Stomach (tissue), 9 donors: ENCODE results near the gene GALK2. TPM values are rescaled to one million over a fixed set of nuclear protein-coding genes. Genes with fewer than 3 reads are reported as not detected.

Source experiments
- DNase-seq, 2 donors: peaks; one replicate each; pipeline versions ENCODE4 v3.0.0 to v3.0.0-alpha.2; 2013 to 2019
- H3K27ac ChIP-seq, 5 donors: fragments of 200-600 bp in 4 of 5; sonication (generic) in 4 of 5; one replicate each; pipeline ENCODE4 v1.5.1; 2013 to 2019; ENCODE audit warnings: mild to moderate bottlenecking in 1 of 5, moderate library complexity in 1 of 5
- H3K27me3 ChIP-seq, 3 donors: fragments of 200-600 bp; sonication (generic); one replicate each; pipeline ENCODE4 v1.5.1; 2017 to 2019; ENCODE audit warnings: mixed run types in 1 of 3
- H3K36me3 ChIP-seq, 4 donors: fragments of 200-600 bp; sonication (generic); 1 replicate in 3 of 4; 2 replicates in 1 of 4; pipeline ENCODE4 v1.5.1; 2016 to 2019
- H3K4me1 ChIP-seq, 4 donors: fragments of 200-600 bp; sonication (generic); one replicate each; pipeline ENCODE4 v1.5.1; 2016 to 2019
- H3K4me3 ChIP-seq, 4 donors: fragments of 200-600 bp; sonication (generic) in 3 of 4; one replicate each; pipeline ENCODE4 v1.5.1; 2016 to 2019; ENCODE audit warnings: mild to moderate bottlenecking in 1 of 4
- H3K9me3 ChIP-seq, 4 donors: fragments of 200-600 bp; sonication (generic); one replicate each; pipeline ENCODE4 v1.5.1; 2016 to 2019
- CTCF ChIP-seq, 7 experiments: fragments of 450-650 bp in 4 of 7; fragments of 200-600 bp in 3 of 7; sonication (generic) in 3 of 7; IDR thresholded peaks; one replicate each; pipeline ENCODE4 v1.5.1; 2016 to 2019; ENCODE audit warnings: antibody characterized with exemption in 7 of 7, control low read depth in 2 of 7, mild to moderate bottlenecking in 1 of 7
- EP300 ChIP-seq: sonication (generic); formaldehyde crosslinking; IDR thresholded peaks from one replicate; pipeline ENCODE4 v1.6.1; 2017; ENCODE audit warnings: antibody characterized with exemption
- POLR2A ChIP-seq, 4 donors: fragments of 450-650 bp; IDR thresholded peaks; one replicate each; pipeline ENCODE4 v1.6.1; 2016; ENCODE audit warnings: antibody characterized with exemption in 4 of 4, control low read depth in 2 of 4, mild to moderate bottlenecking in 1 of 4, moderate library complexity in 1 of 4
- POLR2AphosphoS5 ChIP-seq, 3 donors: sonication (generic); formaldehyde crosslinking; IDR thresholded peaks; one replicate each; pipeline ENCODE4 v1.6.1; 2016; ENCODE audit warnings: antibody characterized with exemption in 3 of 3
- WGBS, 5 donors: extraction: QIAGEN DNeasy Blood & Tissue Kit in 3 of 5; methylation state at CpG; one replicate each; pipeline versions ENCODE4 v1.1.5 to v1.1.7; 2013 to 2018; 5-methylcytosine and 5-hydroxymethylcytosine counted together
- intact Hi-C: fragments of 100-400 bp; cut with DNase I; formaldehyde crosslinking; loops from one replicate; pipeline ENCODE4 v1.15.1; 2023; ENCODE audit warnings: low total_unique reads
- polyA plus RNA-seq, 3 donors: library from polyadenylated mRNA; stranded (reverse); fragments of 200-250 nt; gene quantifications; one replicate each; pipeline ENCODE4 v1.2.3, GENCODE V29; 2013
- small RNA-seq, 4 donors: library from RNA; depleted of rRNA; stranded (forward); fragments of <200 nt; gene quantifications; one replicate each; pipeline ENCODE3, GENCODE V24; 2016
- total RNA-seq, 5 donors: library from RNA; depleted of rRNA; stranded (reverse); fragments of >200 nt; gene quantifications; one replicate each; pipeline versions ENCODE4 v1.1.0 to v1.2.3, GENCODE V29; 2014 to 2016
- donor health status: healthy with polysubstance abuse.
- donor health status: Bipolar disorder and iron deficiency.
- donor health status: healthy.

The GALK2 gene
- total and polyA plus RNA-seq, 8 donors: 9.6 to 149 (median 20.8) TPM

- Histone ChIP-seq H3K27me3 (no peaks in the 10 kb centered on the region), H3K36me3 (no peaks in the 10 kb centered on the region), H3K27ac (no peak overlapping the region), H3K4me1 (no peaks in the 10 kb centered on the region), H3K4me3 (no peak overlapping the region), H3K9me3 (no peaks in the 10 kb centered on the region)
- intact Hi-C loops: no loop called here
- no peak for DNase-seq
- 34 to 67% (median 43%) methylated on average over 1 of the region's 1 CpG for whole genome bisulfite sequencing, 5 donors
- TF ChIP-seq POLR2A (IDR thresholded peaks at IDR 0.05) (no peak), CTCF (IDR thresholded peaks at IDR 0.05) (no peak), EP300 (no peak), POLR2AphosphoS5 (IDR thresholded peaks at IDR 0.05) (no peak)
Observed at GRCh38 chr15:49372366-49372765, 202.3 kb downstream of the GALK2 start.

- DNase-seq: no peak
- no peaks in the 10 kb centered on the region for H3K36me3 ChIP-seq
- no peaks in the 10 kb centered on the region for H3K9me3 ChIP-seq
- H3K4me1 ChIP-seq: no peaks in the 10 kb centered on the region
- H3K27me3 ChIP-seq: no peaks in the 10 kb centered on the region
- H3K4me3 ChIP-seq: no peak overlapping the region
- TF ChIP-seq POLR2AphosphoS5 (IDR thresholded peaks at IDR 0.05) (no peak), CTCF (IDR thresholded peaks at IDR 0.05) (no peak), POLR2A (IDR thresholded peaks at IDR 0.05) (no peak), EP300 (no peak)
- no peak overlapping the region for H3K27ac ChIP-seq
- 73 to 90% (median 89%) methylated on average over 4 of the region's 4 CpGs for WGBS, 5 donors
- intact Hi-C loops: no loop called here
Observed at GRCh38 chr15:49379996-49380395, 209.9 kb downstream of the GALK2 start.

- H3K36me3 ChIP-seq: no peaks in the 10 kb centered on the region
- H3K27ac ChIP-seq: no peak overlapping the region
- DNase-seq: no peak
- intact Hi-C loops: no loop called here
- H3K27me3 ChIP-seq: no peaks in the 10 kb centered on the region
- TF ChIP-seq EP300 (no peak), POLR2AphosphoS5 (IDR thresholded peaks at IDR 0.05) (no peak), POLR2A (IDR thresholded peaks at IDR 0.05) (no peak), CTCF (IDR thresholded peaks at IDR 0.05) (no peak)
- H3K4me1 ChIP-seq: no peaks in the 10 kb centered on the region
- no peak overlapping the region for H3K4me3 ChIP-seq
- 65 to 80% (median 72%) methylated on average over 5 of the region's 5 CpGs for WGBS, 5 donors
- no peaks in the 10 kb centered on the region for H3K9me3 ChIP-seq
Observed at GRCh38 chr15:49380912-49381311, 210.9 kb downstream of the GALK2 start.

Small RNA genes within 50 kb of the gene (small RNA-seq; reads per million reads assigned to genes)
- gene MIR4716 (0 reads per million in 4 donors), gene RF00019 (0 reads per million in 4 donors), gene RN7SL307P (0 reads per million in 4 donors)

Other genes starting within 250 kb of the GALK2 start
- 1 to 10 TPM in 2 of 5 donors, under 1 TPM in 1, not detected in 2; 0.43 to 4.4 (median 1.8) TPM for gene SHC4, start 206.3 kb upstream of the GALK2 start, total RNA-seq
- under 1 TPM; 0.25 to 0.48 (median 0.46) TPM for gene SHC4, start 206.3 kb upstream of the GALK2 start, polyA plus RNA-seq
- 100 to 1,000 TPM in 1 of 5 donors, 10 to 100 TPM in 4; 23.3 to 113 (median 37.1) TPM for gene SECISBP2L, start 123.8 kb upstream of the GALK2 start, total RNA-seq
- 1 to 10 TPM; 6.4 to 8.7 (median 8.2) TPM for gene SECISBP2L, start 123.8 kb upstream of the GALK2 start, polyA plus RNA-seq
- 100 to 1,000 TPM in 2 of 5 donors, 10 to 100 TPM in 2, 1 to 10 TPM in 1; 4.3 to 134 (median 64.8) TPM for gene COPS2, start 14.6 kb upstream of the GALK2 start, total RNA-seq
- gene COPS2, start 14.6 kb upstream of the GALK2 start, polyA plus RNA-seq: 10 to 100 TPM; 39.1 to 68.1 (median 40.3) TPM